ENCODE data around the gene IL12A.

GRCh38 chr3:159960188-159961148, 28.2 kb upstream of the IL12A start:
- no peak for TF ChIP-seq POLR2A (IDR thresholded peaks at IDR 0.05)
- TF ChIP-seq CTCF (IDR thresholded peaks at IDR 0.05) = no peak
